ENCODE results near the gene SIT1.

- TF ChIP-seq POLR2AphosphoS5 (IDR thresholded peaks at IDR 0.05; ENCODE audit: insufficient read depth, low read depth, low read length) (no peak), POLR2A (IDR thresholded peaks at IDR 0.05; ENCODE audit: low read depth, low read length) (no peak), MAX (IDR thresholded peaks at IDR 0.05; ENCODE audit: insufficient read depth, insufficient read length) (no peak)
Measured at GRCh38 chr9:35683323-35683722, 32.6 kb upstream of the SIT1 start.

All from endothelial cell of umbilical vein (primary cell).